ENCODE results near the gene GABARAPL1.
"Not testable (repeated sequence)": the region's sequence is repeated elsewhere in the genome, so short reads cannot be mapped to it uniquely, and the experiment has no call there.

GABARAPL1 gene

GRCh38 chr12:10204495-10204894 lies 8.2 kb upstream of the GABARAPL1 start:
- DNase-seq = not testable (repeated sequence)

GRCh38 chr12:10205220-10205807 lies 7.4 kb upstream of the GABARAPL1 start:
- no peak for DNase-seq

GRCh38 chr12:10207136-10207535 lies 5.5 kb upstream of the GABARAPL1 start:
- DNase-seq = no peak

- DNase-seq = no peak
Observed at GRCh38 chr12:10210225-10210624, 2.5 kb upstream of the GABARAPL1 start.

GRCh38 chr12:10211101-10211939 lies 1.4 kb upstream of the GABARAPL1 start:
- no peak for DNase-seq

GRCh38 chr12:10211940-10212738 lies 538 bp upstream of the GABARAPL1 start:
- DNase-seq = peak; percentile 87

GRCh38 chr12:10213168-10214135 lies 775 bp downstream of the GABARAPL1 start:
- peak; percentile 71 for DNase-seq

GRCh38 chr12:10214136-10214894 lies 1.6 kb downstream of the GABARAPL1 start:
- no peak for DNase-seq

- no peak for DNase-seq
Observed at GRCh38 chr12:10214895-10215267, 2.2 kb downstream of the GABARAPL1 start.

GRCh38 chr12:10215436-10215835 lies 2.8 kb downstream of the GABARAPL1 start:
- peak; percentile 7 for DNase-seq

GRCh38 chr12:10215946-10216345 lies 3.3 kb downstream of the GABARAPL1 start:
- peak; percentile 20 for DNase-seq

GRCh38 chr12:10218021-10218420 lies 5.3 kb downstream of the GABARAPL1 start:
- DNase-seq = no peak

GRCh38 chr12:10220398-10221077 lies 7.9 kb downstream of the GABARAPL1 start:
- DNase-seq = no peak

GRCh38 chr12:10221846-10222245 lies 9.2 kb downstream of the GABARAPL1 start:
- DNase-seq = no peak

GRCh38 chr12:10223208-10223607 lies 10.5 kb downstream of the GABARAPL1 start:
- DNase-seq = no peak

- DNase-seq = not testable (repeated sequence)
Observed at GRCh38 chr12:10225426-10225825, 12.7 kb downstream of the GABARAPL1 start.

GRCh38 chr12:10226086-10226485 lies 13.4 kb downstream of the GABARAPL1 start:
- DNase-seq = no peak

- no peak for DNase-seq
Observed at GRCh38 chr12:10226731-10227130, 14.1 kb downstream of the GABARAPL1 start.

GRCh38 chr12:10227648-10228047 lies 15.0 kb downstream of the GABARAPL1 start:
- no peak for DNase-seq

GRCh38 chr12:10234562-10234961 lies 21.9 kb downstream of the GABARAPL1 start:
- no peak for DNase-seq

All from activated CD4-positive, alpha-beta T cell treated with anti-CD3 and anti-CD28 coated beads, Interleukin-10, Interleukin-2, amounts not matched to agents 100 ng/mL and 50 ng/mL, durations not matched to agents 16 hours and 8 hours (primary cell).